Measurements from ENCODE around the gene PLEKHG4B.

GRCh38 chr5:160921-161802 is 69.2 kb downstream of the PLEKHG4B start:
- TF ChIP-seq POLR2AphosphoS5 (IDR thresholded peaks at IDR 0.05) (no peak), CTCF (IDR thresholded peaks at IDR 0.05 in 8 of 11, conservative IDR thresholded peaks at IDR 0.05 in 3 of 11) (no peak), POLR2A (IDR thresholded peaks at IDR 0.05) (no peak)

Data from spleen (tissue), 7 donors.